SU-DHL-6 (cell line): ENCODE measurements around the gene SYT13.

Experiments
- H2AFZ ChIP-seq: fragments of 200-600 bp; sonication (generic); 2 replicates; pipeline ENCODE4 v1.6.1; 2014; ENCODE audit warnings: low read depth, mild to moderate bottlenecking, moderate library complexity, mixed read lengths, antibody characterized with exemption, low read length; ENCODE audit not compliant: severe bottlenecking
- H3F3A ChIP-seq: fragments of 200-600 bp; shearing (Covaris generic); 2 replicates; pipeline ENCODE4 v1.6.0; 2016; ENCODE audit warnings: antibody characterized with exemption, mild to moderate bottlenecking; ENCODE audit not compliant: insufficient read depth
- H3K27ac ChIP-seq: fragments of 200-600 bp; sonication (generic); 2 replicates; pipeline ENCODE4 v1.5.1; 2016; ENCODE audit warnings: low read depth, mild to moderate bottlenecking, low read length, moderate library complexity, mixed read lengths
- H3K27me3 ChIP-seq: fragments of 200-600 bp; sonication (generic), shearing (Covaris generic); 2 replicates; pipeline ENCODE4 v1.6.0; 2014; ENCODE audit warnings: mild to moderate bottlenecking, low read length
- H3K36me3 ChIP-seq: fragments of 200-600 bp; sonication (generic); 2 replicates; pipeline ENCODE4 v1.6.1; 2014; ENCODE audit warnings: mild to moderate bottlenecking, low read length, mixed read lengths
- H3K4me2 ChIP-seq: fragments of 300-600, 200-600 bp; shearing (Covaris generic), sonication (generic); 2 replicates; pipeline ENCODE4 v1.6.0; 2014; ENCODE audit warnings: low read length, low read depth, mild to moderate bottlenecking; ENCODE audit not compliant: poor library complexity, severe bottlenecking
- H3K4me3 ChIP-seq: fragments of 200-600 bp; sonication (generic); 2 replicates; pipeline ENCODE4 v1.5.1; 2014; ENCODE audit warnings: antibody characterized with exemption, low read length, mild to moderate bottlenecking, mixed read lengths; ENCODE audit not compliant: insufficient read depth, poor library complexity, severe bottlenecking
- H3K79me2 ChIP-seq: fragments of 200-600 bp; sonication (generic); 2 replicates; pipeline ENCODE4 v1.6.1; 2014; ENCODE audit warnings: mild to moderate bottlenecking, low read length, moderate library complexity; ENCODE audit not compliant: insufficient read depth
- H3K9ac ChIP-seq: fragments of 200-600 bp; sonication (generic); 2 replicates; pipeline ENCODE4 v1.7.0; 2014; ENCODE audit warnings: mild to moderate bottlenecking, low read length
- H3K9me2 ChIP-seq: fragments of 200-600 bp; sonication (generic); replicated peaks from 2 replicates; pipeline ENCODE4 v1.6.1; 2014; ENCODE audit warnings: low read length; ENCODE audit not compliant: insufficient read depth
- H3K9me3 ChIP-seq: fragments of 200-600 bp; sonication (generic); 2 replicates; pipeline ENCODE4 v1.6.1; 2014; ENCODE audit warnings: low read length, mixed read lengths; ENCODE audit not compliant: insufficient read depth
- H4K20me1 ChIP-seq: fragments of 200-600 bp; sonication (generic); 2 replicates; pipeline ENCODE4 v1.6.1; 2014; ENCODE audit warnings: low read depth, mild to moderate bottlenecking, antibody characterized with exemption, low read length, moderate library complexity, mixed read lengths
- CTCF ChIP-seq: fragments of 200-600 bp; sonication (generic); IDR thresholded peaks from one replicate; pipeline ENCODE4 v1.5.1; 2017; ENCODE audit warnings: antibody characterized with exemption, mild to moderate bottlenecking, low read length, moderate library complexity; ENCODE audit not compliant: insufficient read depth, poor library complexity, severe bottlenecking
- EZH2phosphoT487 ChIP-seq: fragments of 200-600 bp; sonication (generic), shearing (Covaris generic); conservative IDR thresholded peaks from 2 replicates; pipeline ENCODE4 v1.6.1; 2018; ENCODE audit warnings: mild to moderate bottlenecking, antibody characterized with exemption, low read length, moderate library complexity, mixed read lengths

The SYT13 gene

GRCh38 chr11:45204761-45205160, 81.4 kb downstream of the SYT13 start:
- TF ChIP-seq EZH2phosphoT487 (no peak), CTCF (no peak)
- H3K79me2 ChIP-seq = no peaks in the 10 kb centered on the region
- no peaks in the 10 kb centered on the region for H3F3A ChIP-seq
- no peaks in the 10 kb centered on the region for H3K9me3 ChIP-seq
- H3K9me2 ChIP-seq = no peaks in the 10 kb centered on the region
- no peak overlapping the region for H3K9ac ChIP-seq
- no peaks in the 10 kb centered on the region for H3K36me3 ChIP-seq
- no peaks in the 10 kb centered on the region for H4K20me1 ChIP-seq
- H3K4me2 ChIP-seq = no peak overlapping the region
- H3K27ac ChIP-seq = no peak overlapping the region
- no peak overlapping the region for H2AFZ ChIP-seq
- no peaks in the 10 kb centered on the region for H3K27me3 ChIP-seq
- H3K4me3 ChIP-seq = no peak overlapping the region

GRCh38 chr11:45193695-45194094, 92.4 kb downstream of the SYT13 start:
- no peaks in the 10 kb centered on the region for H3K9me2 ChIP-seq
- no peak overlapping the region for H3K4me2 ChIP-seq
- H3K79me2 ChIP-seq = no peaks in the 10 kb centered on the region
- no peak overlapping the region for H3K27ac ChIP-seq
- no peaks in the 10 kb centered on the region for H3F3A ChIP-seq
- H2AFZ ChIP-seq = no peak overlapping the region
- H3K36me3 ChIP-seq = no peaks in the 10 kb centered on the region
- no peaks in the 10 kb centered on the region for H4K20me1 ChIP-seq
- no peak overlapping the region for H3K4me3 ChIP-seq
- no peaks in the 10 kb centered on the region for H3K27me3 ChIP-seq
- TF ChIP-seq EZH2phosphoT487 (no peak), CTCF (no peak)
- H3K9ac ChIP-seq = no peak overlapping the region
- no peaks in the 10 kb centered on the region for H3K9me3 ChIP-seq
